SU-DHL-6 (cell line): Measurements from ENCODE around the gene HMGB1.

Source experiments
- CTCF ChIP-seq: fragments of 200-600 bp; sonication (generic); IDR thresholded peaks from one replicate; pipeline ENCODE4 v1.5.1; 2017; ENCODE audit warnings: antibody characterized with exemption, mild to moderate bottlenecking, low read length, moderate library complexity; ENCODE audit not compliant: insufficient read depth, poor library complexity, severe bottlenecking
- EZH2phosphoT487 ChIP-seq: fragments of 200-600 bp; sonication (generic), shearing (Covaris generic); conservative IDR thresholded peaks from 2 replicates; pipeline ENCODE4 v1.6.1; 2018; ENCODE audit warnings: mild to moderate bottlenecking, antibody characterized with exemption, low read length, moderate library complexity, mixed read lengths

GRCh38 chr13:30429235-30429634 lies 36.5 kb downstream of the HMGB1 start:
- TF ChIP-seq CTCF, result no peak
- no peak for TF ChIP-seq EZH2phosphoT487
